NT2/D1 (cell line): ENCODE results near the gene LRRC26.

Experiments used
- YY1 ChIP-seq: IDR thresholded peaks from 2 replicates; pipeline ENCODE4 v1.6.1; 2011; ENCODE audit not compliant: insufficient read length, insufficient read depth
- ZNF274 ChIP-seq: IDR thresholded peaks from 2 replicates; pipeline ENCODE4 v1.6.1; 2011; ENCODE audit warnings: mild to moderate bottlenecking, low read depth, low read length

DNA sequence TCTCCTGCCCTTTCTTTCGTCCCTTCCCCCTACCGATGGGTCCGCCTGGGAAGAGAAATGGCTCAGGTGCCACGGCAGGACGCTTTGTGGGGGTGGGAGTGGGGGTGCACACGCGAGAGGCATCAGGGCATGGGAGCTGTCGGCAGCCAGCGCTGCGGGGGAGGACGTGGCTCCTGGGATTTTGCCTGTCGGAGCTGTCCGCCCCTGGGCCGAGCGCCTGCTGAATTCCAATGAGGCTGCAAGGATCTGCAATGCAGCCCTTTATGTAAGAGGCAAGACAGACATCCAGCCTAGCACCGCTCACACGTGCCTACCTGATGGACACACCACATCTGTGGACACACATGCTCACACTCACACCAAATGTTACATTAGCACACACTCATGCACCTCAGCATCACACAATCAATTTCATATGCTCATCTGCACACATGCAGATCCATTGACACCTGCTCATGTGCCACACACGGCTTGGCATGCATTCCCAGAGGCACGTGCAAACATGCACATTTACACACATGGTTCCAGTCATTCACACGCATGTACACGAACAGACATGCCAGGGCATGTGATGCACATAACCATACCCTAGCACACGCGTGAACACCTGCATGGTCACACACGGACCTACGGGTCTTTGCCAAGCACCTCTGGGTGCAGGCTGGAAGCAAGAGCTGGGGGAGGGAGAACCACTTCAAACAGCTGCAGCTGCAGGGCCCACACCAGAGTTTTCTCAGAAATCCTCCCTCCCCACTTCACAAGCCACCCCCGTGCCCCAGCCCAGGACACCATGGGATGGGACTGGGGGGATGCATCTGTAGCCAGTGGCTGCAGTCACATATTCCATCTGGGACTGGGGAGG lies 29.5 kb downstream of the LRRC26 start:
- TF ChIP-seq YY1 (no peak), ZNF274 (no peak)
